COLO668 (cell line): ENCODE results near the gene TTC3.
"Not testable (repeated sequence)": the region's sequence is repeated elsewhere in the genome, so short reads cannot be mapped to it uniquely, and the experiment has no call there.

Source experiments
- DNase-seq: peaks from one replicate; lab custom pipeline; 2025; ENCODE audit not compliant: unreplicated experiment; lab: John Stamatoyannopoulos, UW

Gene TTC3

GRCh38 chr21:37143392-37143791, 70.3 kb downstream of the TTC3 start:
- DNase-seq = not testable (repeated sequence)

- peak; percentile 16 for DNase-seq
These were observed 72.6 kb downstream of the TTC3 start for GRCh38 chr21:37145635-37146111.

- no peak for DNase-seq
These were observed 73.5 kb downstream of the TTC3 start for GRCh38 chr21:37146320-37147235.

GRCh38 chr21:37149411-37149810, 76.4 kb downstream of the TTC3 start:
- no peak for DNase-seq

- DNase-seq = no peak
These were observed 80.3 kb downstream of the TTC3 start for GRCh38 chr21:37153196-37153934.

GRCh38 chr21:37153935-37154350, 80.9 kb downstream of the TTC3 start:
- no peak for DNase-seq

- DNase-seq = no peak
These were observed 82.1 kb downstream of the TTC3 start for GRCh38 chr21:37155186-37155585.

- no peak for DNase-seq
These were observed 84.9 kb downstream of the TTC3 start for GRCh38 chr21:37157938-37158337.

GRCh38 chr21:37159053-37159776, 86.2 kb downstream of the TTC3 start:
- no peak for DNase-seq

- DNase-seq = no peak
These were observed 86.9 kb downstream of the TTC3 start for GRCh38 chr21:37159949-37160348.

GRCh38 chr21:37164742-37165141, 91.7 kb downstream of the TTC3 start:
- DNase-seq = no peak

- no peak for DNase-seq
These were observed 92.5 kb downstream of the TTC3 start for GRCh38 chr21:37165586-37165985.

- no peak for DNase-seq
These were observed 93.7 kb downstream of the TTC3 start for GRCh38 chr21:37166733-37167132.

- no peak for DNase-seq
These were observed 95.6 kb downstream of the TTC3 start for GRCh38 chr21:37168666-37169065.

- DNase-seq = no peak
These were observed 99.6 kb downstream of the TTC3 start for GRCh38 chr21:37172646-37173045.

- no peak for DNase-seq
These were observed 103.7 kb downstream of the TTC3 start for GRCh38 chr21:37176716-37177115.

- no peak for DNase-seq
These were observed 108.0 kb downstream of the TTC3 start for GRCh38 chr21:37181059-37181458.

GRCh38 chr21:37182222-37182621, 109.2 kb downstream of the TTC3 start:
- DNase-seq = no peak

GRCh38 chr21:37183749-37184148, 110.7 kb downstream of the TTC3 start:
- DNase-seq = no peak

- no peak for DNase-seq
These were observed 111.9 kb downstream of the TTC3 start for GRCh38 chr21:37184784-37185593.
